B cell (primary cell): ENCODE data around the gene FAM107A. TPM values are rescaled to one million over a fixed set of nuclear protein-coding genes. Genes with fewer than 3 reads are reported as not detected.

Source experiments
- ATAC-seq: fragments of 200-7000 bp; cut with Tn5 transposase; one replicate; pipeline ENCODE4 v1.10.0; 2021; ENCODE audit warnings: low read depth, mild to moderate bottlenecking, moderate number of reproducible peaks, moderate library complexity
- CTCF ChIA-PET: fragments of 350-600 bp; sonication (Branson Sonifier 250); formaldehyde crosslinking; loops from one replicate; lab custom pipeline; 2021; ENCODE audit warnings: antibody characterized with exemption, inconsistent platforms; lab: Charles Lee
- POLR2A ChIA-PET: fragments of 350-600 bp; sonication (Branson Sonifier 250); formaldehyde crosslinking; loops from one replicate; lab custom pipeline; 2021; ENCODE audit warnings: antibody characterized with exemption; lab: Charles Lee
- DNase-seq: peaks from one replicate; pipeline ENCODE4 v3.0.0; 2013
- H2AFZ ChIP-seq: 2 replicates; pipeline ENCODE4 v1.6.1; 2012; ENCODE audit warnings: mild to moderate bottlenecking, low read depth, low read length; ENCODE audit not compliant: insufficient read depth, poor library complexity, severe bottlenecking
- H3K27ac ChIP-seq, 2 donors: 1 replicate in 1 of 2; 2 replicates in 1 of 2; pipeline ENCODE4 v1.5.1; 2012 to 2013; ENCODE audit warnings: low read length in 2 of 2, mild to moderate bottlenecking in 2 of 2, moderate library complexity in 1 of 2
- H3K27me3 ChIP-seq, 4 experiments: fragments of 200-600 bp in 1 of 4; sonication (generic) in 1 of 4; replicated peaks in 1 of 4; 1 replicate in 2 of 4; 2 replicates in 2 of 4; pipeline versions ENCODE4 v1.6.1 to v1.7.0; 2013 to 2016; ENCODE audit warnings: low read length in 3 of 4, mild to moderate bottlenecking in 2 of 4, mixed read lengths in 1 of 4, moderate library complexity in 1 of 4; ENCODE audit not compliant: insufficient read depth in 4 of 4, control insufficient read depth in 3 of 4; ENCODE audit errors: control extremely low read depth in 1 of 4
- H3K36me3 ChIP-seq, 2 experiments: replicated peaks in 1 of 2; 1 replicate in 1 of 2; 2 replicates in 1 of 2; pipeline versions ENCODE4 v1.6.1 to v1.7.1; 2013; ENCODE audit warnings: low read length in 1 of 2; ENCODE audit not compliant: insufficient read depth in 2 of 2, control insufficient read depth in 1 of 2; ENCODE audit errors: control extremely low read depth in 1 of 2, extremely low read depth in 1 of 2
- H3K4me1 ChIP-seq, 2 donors: fragments of 200-600 bp in 1 of 2; sonication (generic) in 1 of 2; 1 replicate in 1 of 2; 2 replicates in 1 of 2; pipeline versions ENCODE4 v1.5.1 to v1.6.1; 2013 to 2017; ENCODE audit warnings: low read length in 2 of 2; ENCODE audit not compliant: control insufficient read depth in 2 of 2, insufficient read depth in 2 of 2
- H3K4me2 ChIP-seq: replicated peaks from 2 replicates; pipeline ENCODE3; 2012; ENCODE audit warnings: mild to moderate bottlenecking, low read depth, low read length; ENCODE audit not compliant: poor library complexity, severe bottlenecking
- H3K4me3 ChIP-seq, 5 experiments: fragments of 200-600 bp in 1 of 5; sonication (generic) in 1 of 5; 1 replicate in 3 of 5; 2 replicates in 2 of 5; pipeline versions ENCODE4 v1.5.1 to v1.7.0; 2011 to 2016; ENCODE audit warnings: low read length in 4 of 5, mild to moderate bottlenecking in 4 of 5, low read depth in 2 of 5, control low read depth in 1 of 5, moderate library complexity in 1 of 5; ENCODE audit not compliant: insufficient read depth in 1 of 5; ENCODE audit errors: control extremely low read depth in 1 of 5, extremely low read depth in 1 of 5
- H3K79me2 ChIP-seq: fragments of 200-600 bp; sonication (generic); one replicate; pipeline ENCODE4 v1.6.0; 2016; ENCODE audit warnings: low read length; ENCODE audit not compliant: control insufficient read depth, insufficient read depth
- H3K9ac ChIP-seq: fragments of 200-600 bp; sonication (generic); 2 replicates; pipeline ENCODE4 v1.6.1; 2017; ENCODE audit warnings: mild to moderate bottlenecking, low read length, moderate library complexity
- H3K9me3 ChIP-seq, 3 donors: one replicate each; pipeline versions ENCODE4 v1.6.1 to v1.7.1; 2013; ENCODE audit warnings: low read length in 2 of 3; ENCODE audit not compliant: control insufficient read depth in 2 of 3, insufficient read depth in 1 of 3; ENCODE audit errors: control extremely low read depth in 1 of 3
- H4K20me1 ChIP-seq: 2 replicates; pipeline ENCODE4 v1.6.0; 2012; ENCODE audit warnings: mild to moderate bottlenecking, low read length; ENCODE audit not compliant: insufficient read depth, control insufficient read depth, poor library complexity, severe bottlenecking
- H3K27ac Mint-ChIP-seq: one replicate; pipeline ENCODE4 v1.8.0; 2021; ENCODE audit warnings: mixed read lengths
- H3K27me3 Mint-ChIP-seq: one replicate; pipeline ENCODE4 v1.8.0; 2021; ENCODE audit warnings: mixed read lengths
- H3K4me1 Mint-ChIP-seq: one replicate; pipeline ENCODE4 v1.8.0; 2021; ENCODE audit warnings: mixed read lengths
- H3K4me3 Mint-ChIP-seq: one replicate; pipeline ENCODE4 v1.8.0; 2021; ENCODE audit warnings: mixed read lengths
- H3K9me3 Mint-ChIP-seq: one replicate; pipeline ENCODE4 v1.8.0; 2022; ENCODE audit warnings: mixed read lengths; ENCODE audit not compliant: insufficient read depth
- EZH2 ChIP-seq: IDR thresholded peaks from 2 replicates; pipeline ENCODE4 v1.6.1; 2012; ENCODE audit warnings: borderline replicate concordance, low read depth, mild to moderate bottlenecking, moderate library complexity, low read length; ENCODE audit not compliant: insufficient read depth, poor library complexity, severe bottlenecking
- WGBS: methylation state at CpG from one replicate; pipeline ENCODE4 v1.1.5; 2013; ENCODE audit warnings: missing lambda C conversion rate; ENCODE audit not compliant: insufficient coverage; 5-methylcytosine and 5-hydroxymethylcytosine counted together
- intact Hi-C: fragments of 100-400 bp; cut with micrococcal nuclease; formaldehyde crosslinking; loops from one replicate; pipeline ENCODE4 v1.10.0; 2022
- polyA plus RNA-seq: library from polyadenylated mRNA; depleted of rRNA; stranded (reverse); fragments of >200 nt; gene quantifications from 2 replicates; pipeline ENCODE4 v1.2.3, GENCODE V29; 2012
- total RNA-seq, 2 donors: library from RNA; stranded (reverse); fragments of 120-200 nt in 1 of 2; gene quantifications; 1 replicate in 1 of 2; 2 replicates in 1 of 2; pipeline versions ENCODE4 v1.2.3 to v1.2.4, GENCODE V29; 2013 to 2022
- TF ChIP-seq, protein P1 (sequence below): fragments of 200-600 bp; IDR thresholded peaks from one replicate; pipeline ENCODE4 v1.8.0; 2022; ENCODE audit warnings: antibody characterized with exemption, mild to moderate bottlenecking

The FAM107A gene
- total and polyA plus RNA-seq, 2 donors (not counting 1 experiment from before 2014, with no cell fraction given) = not detected

DNA sequence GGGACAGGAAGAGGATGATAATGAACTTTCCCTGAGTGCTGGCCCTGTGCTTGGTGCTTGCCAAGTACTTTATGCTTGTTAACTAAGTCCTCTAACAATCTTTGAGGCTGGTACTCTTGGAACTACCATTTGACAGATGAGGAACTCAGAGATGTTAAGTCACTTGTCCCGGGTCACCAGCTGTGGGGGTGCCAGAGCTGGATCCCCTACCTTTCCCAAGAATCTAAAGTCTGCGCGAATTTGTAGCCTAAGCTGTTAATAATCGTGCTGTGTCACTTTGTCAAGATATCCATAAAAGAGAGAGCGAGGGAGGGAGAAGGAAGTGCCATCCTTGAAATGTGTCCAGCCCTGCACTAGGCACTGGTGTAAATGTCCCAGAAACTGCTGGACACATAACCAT lies 21.2 kb downstream of the FAM107A start:
- DNase-seq = no peak
- Mint-ChIP-seq H3K27ac (no peak overlapping the region), H3K4me3 (no peak overlapping the region), H3K9me3 (peaks cover 2% of the 10 kb centered on the region), H3K4me1 (no peaks in the 10 kb centered on the region), H3K27me3 (peaks cover 25% of the 10 kb centered on the region)
- Histone ChIP-seq H3K79me2 (no peaks in the 10 kb centered on the region), H3K9ac (no peak overlapping the region), H3K4me1 (no peaks in the 10 kb centered on the region), H3K27me3 (peaks cover 0 to 7% (median 0%) of the 10 kb centered on the region in 4 experiments), H3K4me3 (no peak overlapping the region), H2AFZ (no peak overlapping the region), H3K27ac (no peak overlapping the region), H3K9me3 (peaks cover 0 to 9% (median 0%) of the 10 kb centered on the region in 3 donors), H3K36me3 (no peaks in the 10 kb centered on the region), H3K4me2 (no peak overlapping the region), H4K20me1 (no peaks in the 10 kb centered on the region)
- ChIA-PET CTCF (interaction anchor here (1.2 to 2.0 kb wide), 2 partner anchors 29 to 74 kb away, joined by 3 to 6 read pairs; no protein-coding TSS in a partner anchor), POLR2A (no interaction called here)
- no peak for TF ChIP-seq EZH2
- TF ChIP-seq, protein P1, sequence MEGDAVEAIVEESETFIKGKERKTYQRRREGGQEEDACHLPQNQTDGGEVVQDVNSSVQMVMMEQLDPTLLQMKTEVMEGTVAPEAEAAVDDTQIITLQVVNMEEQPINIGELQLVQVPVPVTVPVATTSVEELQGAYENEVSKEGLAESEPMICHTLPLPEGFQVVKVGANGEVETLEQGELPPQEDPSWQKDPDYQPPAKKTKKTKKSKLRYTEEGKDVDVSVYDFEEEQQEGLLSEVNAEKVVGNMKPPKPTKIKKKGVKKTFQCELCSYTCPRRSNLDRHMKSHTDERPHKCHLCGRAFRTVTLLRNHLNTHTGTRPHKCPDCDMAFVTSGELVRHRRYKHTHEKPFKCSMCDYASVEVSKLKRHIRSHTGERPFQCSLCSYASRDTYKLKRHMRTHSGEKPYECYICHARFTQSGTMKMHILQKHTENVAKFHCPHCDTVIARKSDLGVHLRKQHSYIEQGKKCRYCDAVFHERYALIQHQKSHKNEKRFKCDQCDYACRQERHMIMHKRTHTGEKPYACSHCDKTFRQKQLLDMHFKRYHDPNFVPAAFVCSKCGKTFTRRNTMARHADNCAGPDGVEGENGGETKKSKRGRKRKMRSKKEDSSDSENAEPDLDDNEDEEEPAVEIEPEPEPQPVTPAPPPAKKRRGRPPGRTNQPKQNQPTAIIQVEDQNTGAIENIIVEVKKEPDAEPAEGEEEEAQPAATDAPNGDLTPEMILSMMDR = no peak
- ATAC-seq = no peak
- intact Hi-C loops = no loop called here
- no CpG with 5 or more reads among the region's 5 CpGs for WGBS

DNA sequence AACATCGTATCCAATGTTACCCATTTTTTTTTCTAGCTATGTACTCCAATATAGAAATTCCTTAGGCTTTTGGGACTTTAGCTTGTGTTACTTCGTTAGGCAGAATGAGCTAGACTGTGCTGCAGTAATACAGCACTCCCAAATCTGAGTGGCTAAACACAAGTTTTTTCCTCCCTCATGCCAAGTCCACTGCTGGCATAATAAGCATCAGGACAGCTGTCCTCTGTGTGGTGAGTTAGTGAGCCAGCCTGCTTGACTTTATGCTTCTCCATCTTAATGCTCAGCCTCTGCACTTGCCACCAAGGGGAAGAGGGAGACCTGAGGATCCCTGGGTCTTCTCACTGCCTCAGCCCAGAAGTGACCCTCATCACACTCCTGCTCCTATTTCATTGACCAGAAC lies 22.0 kb downstream of the FAM107A start:
- intact Hi-C loops = no loop called here
- no peaks in the 10 kb centered on the region for H3K4me1 ChIP-seq
- H3K79me2 ChIP-seq = no peaks in the 10 kb centered on the region
- POLR2A ChIA-PET = no interaction called here
- H3K27me3 ChIP-seq = peaks cover 0 to 7% (median 0%) of the 10 kb centered on the region in 4 experiments
- TF ChIP-seq, protein P1 = no peak
- no peak for TF ChIP-seq EZH2
- H3K4me2 ChIP-seq = no peak overlapping the region
- ATAC-seq = no peak
- no peak overlapping the region for H3K27ac ChIP-seq
- peaks cover 25% of the 10 kb centered on the region for H3K27me3 Mint-ChIP-seq
- H2AFZ ChIP-seq = no peak overlapping the region
- WGBS = 100% methylated on average over 1 of the region's 2 CpGs
- no peak overlapping the region for H3K9ac ChIP-seq
- no peak overlapping the region for H3K4me3 Mint-ChIP-seq
- no peak overlapping the region for H3K27ac Mint-ChIP-seq
- H3K36me3 ChIP-seq = no peaks in the 10 kb centered on the region
- no peaks in the 10 kb centered on the region for H3K4me1 Mint-ChIP-seq
- DNase-seq = no peak
- H3K9me3 ChIP-seq = peaks cover 0 to 11% (median 0%) of the 10 kb centered on the region in 3 donors
- no peak overlapping the region for H3K4me3 ChIP-seq
- peaks cover 2% of the 10 kb centered on the region for H3K9me3 Mint-ChIP-seq
- no peaks in the 10 kb centered on the region for H4K20me1 ChIP-seq
- CTCF ChIA-PET = interaction anchor here (1.2 kb wide), 1 partner anchor 30 kb away, joined by 3 read pairs; no protein-coding TSS in a partner anchor
